ENCODE data around the gene TBC1D7. TPM values are rescaled to one million over a fixed set of nuclear protein-coding genes. Genes with fewer than 3 reads are reported as not detected.

Gene TBC1D7
- total RNA-seq, 1 experiment from 2014 or later: 18.5 TPM

DNA sequence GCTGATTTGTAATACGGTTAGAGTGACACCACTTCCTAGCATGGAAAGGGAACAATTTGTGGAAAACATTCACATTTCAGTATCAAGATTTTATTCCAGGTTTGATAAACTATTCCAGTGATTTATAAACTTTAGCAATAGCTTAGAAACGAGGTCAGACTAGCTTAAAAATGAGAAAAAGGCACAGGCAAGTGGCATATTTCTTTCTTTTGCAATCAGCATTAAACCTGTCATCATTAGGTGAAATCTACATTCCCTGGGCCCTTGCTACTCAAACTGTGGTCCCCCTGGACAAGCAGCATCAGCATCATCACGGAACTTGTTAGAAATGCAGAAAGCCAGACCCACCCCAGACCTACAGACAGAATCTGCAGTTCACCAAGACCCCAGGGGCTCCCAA is 29.9 kb downstream of the TBC1D7 start:
- Histone ChIP-seq H3K4me1 (ENCODE audit: insufficient read depth, low read length) (peaks cover 13% of the 10 kb centered on the region), H3K79me2 (ENCODE audit: low read length) (no peaks in the 10 kb centered on the region), H2AFZ (ENCODE audit: low read length) (no peak overlapping the region), H3K4me3 (ENCODE audit: low read length) (no peak overlapping the region), H3F3A (ENCODE audit: low read length, unreplicated experiment) (no peaks in the 10 kb centered on the region), H3K27me3 (ENCODE audit: low read length) (no peaks in the 10 kb centered on the region), H3K4me2 (ENCODE audit: low read length) (no peak overlapping the region), H4K20me1 (ENCODE audit: low read length) (no peaks in the 10 kb centered on the region), H3K27ac (ENCODE audit: low read length) (no peak overlapping the region), H3K9ac (ENCODE audit: low read length) (no peak overlapping the region), H3K9me3 (ENCODE audit: low read length) (no peaks in the 10 kb centered on the region), H3K36me3 (ENCODE audit: low read depth, low read length) (peaks cover 12% of the 10 kb centered on the region; the same call in 1 of the 2 replicates), H3K9me2 (replicated peaks; ENCODE audit: low read length) (no peaks in the 10 kb centered on the region)
- intact Hi-C loops (cut with micrococcal nuclease): no loop called here
- no TSS peak for BruUV-seq (replicated peaks)
- no peak for DNase-seq
- CTCF ChIA-PET: no interaction called here
- no peak for ATAC-seq
- POLR2A ChIA-PET (ENCODE audit: unreplicated experiment): no interaction called here
- TF ChIP-seq EZH2 (IDR thresholded peaks at IDR 0.05; ENCODE audit: low read length, unreplicated experiment) (no peak), EZH2phosphoT487 (IDR thresholded peaks at IDR 0.05; ENCODE audit: borderline replicate concordance, low read length) (no peak), CTCF (conservative IDR thresholded peaks at IDR 0.05; ENCODE audit: low read depth, low read length) (no peak)

DNA sequence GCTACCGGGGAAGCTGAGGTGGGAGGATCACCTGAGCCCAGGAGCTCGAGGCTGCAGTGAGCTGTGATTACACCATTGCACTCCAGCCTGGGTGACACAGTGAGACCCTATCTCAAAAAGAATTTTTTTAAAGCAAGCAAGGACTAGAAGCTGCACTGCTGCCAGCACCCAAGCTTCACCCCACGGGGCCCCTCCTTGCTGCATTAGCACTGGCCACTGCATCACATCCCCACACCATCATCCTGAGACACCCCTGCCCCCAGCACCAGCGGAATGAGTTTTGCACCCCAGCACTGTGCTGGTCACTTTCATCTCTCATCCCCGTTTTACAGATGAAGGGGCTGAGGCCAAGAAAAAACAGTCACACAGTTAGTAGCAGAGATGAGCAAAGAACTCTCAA is 30.9 kb downstream of the TBC1D7 start:
- Histone ChIP-seq H3K4me3 (ENCODE audit: low read length) (no peak overlapping the region), H3K27ac (ENCODE audit: low read length) (no peak overlapping the region), H3K4me1 (ENCODE audit: insufficient read depth, low read length) (peaks cover 2% of the 10 kb centered on the region), H3K4me2 (ENCODE audit: low read length) (no peak overlapping the region), H3K79me2 (ENCODE audit: low read length) (no peaks in the 10 kb centered on the region), H3K27me3 (ENCODE audit: low read length) (no peaks in the 10 kb centered on the region), H3K9ac (ENCODE audit: low read length) (no peak overlapping the region), H2AFZ (ENCODE audit: low read length) (no peak overlapping the region), H3K9me3 (ENCODE audit: low read length) (no peaks in the 10 kb centered on the region), H3K36me3 (ENCODE audit: low read depth, low read length) (peaks cover 12% of the 10 kb centered on the region; the same call in 1 of the 2 replicates), H3F3A (ENCODE audit: low read length, unreplicated experiment) (no peaks in the 10 kb centered on the region), H3K9me2 (replicated peaks; ENCODE audit: low read length) (no peaks in the 10 kb centered on the region), H4K20me1 (ENCODE audit: low read length) (no peaks in the 10 kb centered on the region)
- intact Hi-C loops (cut with micrococcal nuclease): no loop called here
- no TSS peak for BruUV-seq (replicated peaks)
- TF ChIP-seq EZH2 (IDR thresholded peaks at IDR 0.05; ENCODE audit: low read length, unreplicated experiment): no peak
- DNase-seq (no peak), ATAC-seq (no peak)
- ChIA-PET CTCF (no interaction called here), POLR2A (ENCODE audit: unreplicated experiment) (no interaction called here)

GRCh38 chr6:13296536-13296997 is 31.8 kb downstream of the TBC1D7 start:
- intact Hi-C loops (cut with micrococcal nuclease): no loop called here
- TF ChIP-seq EZH2 (IDR thresholded peaks at IDR 0.05; ENCODE audit: low read length, unreplicated experiment): no peak
- TF ChIP-seq CTCF (conservative IDR thresholded peaks at IDR 0.05; ENCODE audit: low read depth, low read length): no peak
- TF ChIP-seq EZH2phosphoT487 (IDR thresholded peaks at IDR 0.05; ENCODE audit: borderline replicate concordance, low read length): no peak
- ATAC-seq: no peak
- CTCF ChIA-PET: no interaction called here
- no peaks in the 10 kb centered on the region for H3F3A ChIP-seq (ENCODE audit: low read length, unreplicated experiment)
- no peaks in the 10 kb centered on the region for H3K9me2 ChIP-seq (replicated peaks; ENCODE audit: low read length)
- no TSS peak for BruUV-seq (replicated peaks)
- no peaks in the 10 kb centered on the region for H3K79me2 ChIP-seq (ENCODE audit: low read length)
- POLR2A ChIA-PET (ENCODE audit: unreplicated experiment): no interaction called here
- H3K9me3 ChIP-seq (ENCODE audit: low read length): no peaks in the 10 kb centered on the region
- peaks cover 12% of the 10 kb centered on the region; the same call in 1 of the 2 replicates for H3K36me3 ChIP-seq (ENCODE audit: low read depth, low read length)
- no peaks in the 10 kb centered on the region for H3K27me3 ChIP-seq (ENCODE audit: low read length)
- no peak overlapping the region for H3K27ac ChIP-seq (ENCODE audit: low read length)
- H2AFZ ChIP-seq (ENCODE audit: low read length): no peak overlapping the region
- no peaks in the 10 kb centered on the region for H4K20me1 ChIP-seq (ENCODE audit: low read length)
- no peak overlapping the region for H3K4me3 ChIP-seq (ENCODE audit: low read length)
- H3K4me2 ChIP-seq (ENCODE audit: low read length): no peak overlapping the region
- DNase-seq: no peak
- no peaks in the 10 kb centered on the region for H3K4me1 ChIP-seq (ENCODE audit: insufficient read depth, low read length)
- no peak overlapping the region for H3K9ac ChIP-seq (ENCODE audit: low read length)

Data from PC-3 (cell line).